NCI-H1694 treated with DMSO at 0.1 percent for 48 hours (cell line): ENCODE results near the gene C16orf54.
"Not testable (repeated sequence)": the region's sequence is repeated elsewhere in the genome, so short reads cannot be mapped to it uniquely, and the experiment has no call there.

Experiments used
- DNase-seq: peaks from one replicate; lab custom pipeline; 2025; lab: John Stamatoyannopoulos, UW

Gene C16orf54

GRCh38 chr16:29745853-29746345 is at the start of gene C16orf54:
C16orf54 (minus strand) TSS chr16:29745990; CDS start chr16:29744951, 1,039 bp downstream.
- DNase-seq: no peak

DNA sequence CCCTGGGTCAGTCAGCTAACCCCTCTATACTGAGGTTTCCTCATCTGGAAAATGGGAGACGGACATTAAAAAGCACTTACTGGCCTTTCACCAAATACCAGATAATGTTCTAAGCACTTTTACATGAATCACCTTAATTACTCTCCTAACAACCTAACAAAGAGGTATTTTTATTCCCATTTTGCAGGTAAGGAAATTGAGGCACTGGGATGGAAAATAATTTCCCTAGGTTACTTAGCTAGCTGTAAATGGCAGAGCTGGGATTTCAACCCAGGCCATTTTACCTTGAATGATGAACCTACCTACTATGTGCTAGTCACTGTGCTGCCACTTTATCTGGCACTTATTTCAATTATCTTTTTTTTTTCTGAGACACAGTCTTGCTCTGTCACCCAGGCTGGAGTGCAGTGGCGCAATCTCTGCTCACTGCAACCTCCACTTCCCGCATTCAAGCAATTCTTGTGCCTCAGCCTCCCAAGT is 48.5 kb upstream of the C16orf54 start:
- no peak for DNase-seq

DNA sequence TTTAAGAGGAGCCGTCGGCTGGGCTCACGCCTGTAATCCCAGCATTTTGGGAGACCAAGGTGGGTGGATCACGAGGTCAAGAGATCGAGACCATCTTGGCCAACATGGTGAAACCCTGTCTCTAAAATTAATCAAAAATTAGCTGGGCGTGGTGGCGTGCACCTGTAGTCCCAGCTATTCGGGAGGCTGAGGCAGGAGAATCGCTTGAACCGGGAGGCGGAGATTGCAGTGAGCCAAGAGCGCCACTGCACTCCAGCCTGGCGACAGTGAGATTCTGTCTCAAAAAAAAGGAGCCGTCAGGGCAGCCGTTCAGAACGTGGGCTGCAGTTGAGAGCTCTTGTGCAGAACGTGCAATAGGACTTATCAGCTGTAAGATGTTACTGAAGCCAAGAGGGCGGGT is 47.4 kb upstream of the C16orf54 start:
- not testable (repeated sequence) for DNase-seq

- DNase-seq: no peak
Observed at GRCh38 chr16:29791845-29792807, 46.3 kb upstream of the C16orf54 start.

- no peak for DNase-seq
Observed at GRCh38 chr16:29790949-29791844, 45.4 kb upstream of the C16orf54 start.

DNA sequence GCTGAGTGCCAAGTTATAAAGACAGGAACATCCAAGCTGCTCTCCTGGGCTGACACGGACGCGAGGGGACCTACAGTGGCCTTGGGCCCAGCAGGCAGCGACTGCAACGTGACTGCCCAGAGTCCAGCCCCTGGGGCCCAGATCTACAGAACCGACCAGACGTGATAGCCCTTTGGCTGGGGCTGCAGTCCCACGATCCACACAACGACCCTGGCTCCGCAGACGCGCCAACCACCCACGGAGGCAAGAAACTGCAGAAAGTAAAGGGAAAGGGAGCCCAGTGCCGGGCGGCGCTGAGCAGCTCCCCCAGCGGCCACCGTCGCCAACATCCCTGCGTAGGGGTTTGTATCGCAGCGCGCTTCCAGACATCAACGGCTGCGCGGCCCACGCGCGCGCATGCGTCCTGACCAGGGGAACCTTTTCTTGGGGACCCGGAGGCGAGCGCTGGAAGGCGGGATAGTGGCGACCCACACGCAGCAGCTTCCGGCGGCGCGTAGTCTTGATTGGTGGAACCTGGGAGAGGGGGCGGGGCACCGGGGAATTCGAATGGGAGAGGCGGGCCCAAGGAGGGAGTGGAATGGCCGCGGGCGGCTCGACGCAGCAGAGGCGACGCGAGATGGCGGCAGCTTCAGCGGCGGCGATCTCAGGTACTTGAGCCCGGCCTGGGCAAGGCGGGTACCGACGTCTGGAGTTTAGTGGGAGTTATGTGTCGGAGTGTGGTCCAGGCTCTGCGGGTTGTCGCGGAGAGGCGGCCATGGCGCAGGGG is 44.6 kb upstream of the C16orf54 start, which contains the start of gene KIF22:
Gene KIF22 (plus strand): TSS at position 569 of the 766 bp plus-strand sequence. CDS start 9 bp downstream, at position 578.
- peak; percentile 93 for DNase-seq

GRCh38 chr16:29789775-29790182 is 44.0 kb upstream of the C16orf54 start:
- no peak for DNase-seq

- not testable (repeated sequence) for DNase-seq
Observed at GRCh38 chr16:29787155-29787554, 41.4 kb upstream of the C16orf54 start.

GRCh38 chr16:29784901-29785500 is 39.2 kb upstream of the C16orf54 start:
- no peak for DNase-seq

DNA sequence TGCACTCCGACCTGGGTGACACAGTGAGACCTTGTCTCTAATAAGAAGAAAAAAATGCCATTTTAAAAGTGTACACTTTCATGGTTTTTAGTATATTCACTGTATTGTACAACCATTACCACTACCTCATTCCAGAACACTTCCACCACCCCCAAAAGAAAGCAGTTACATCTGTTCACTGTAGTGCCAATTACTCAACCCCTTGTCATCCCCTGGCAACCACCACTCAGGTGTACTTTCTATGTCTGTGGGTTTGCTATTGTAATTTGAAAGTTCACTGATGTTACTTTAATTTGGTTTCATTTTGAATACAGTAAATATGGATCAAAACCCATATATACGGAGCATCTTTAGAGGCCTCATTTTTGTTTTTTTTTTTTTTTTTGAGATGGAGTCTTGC is 38.4 kb upstream of the C16orf54 start:
- no peak for DNase-seq

DNA sequence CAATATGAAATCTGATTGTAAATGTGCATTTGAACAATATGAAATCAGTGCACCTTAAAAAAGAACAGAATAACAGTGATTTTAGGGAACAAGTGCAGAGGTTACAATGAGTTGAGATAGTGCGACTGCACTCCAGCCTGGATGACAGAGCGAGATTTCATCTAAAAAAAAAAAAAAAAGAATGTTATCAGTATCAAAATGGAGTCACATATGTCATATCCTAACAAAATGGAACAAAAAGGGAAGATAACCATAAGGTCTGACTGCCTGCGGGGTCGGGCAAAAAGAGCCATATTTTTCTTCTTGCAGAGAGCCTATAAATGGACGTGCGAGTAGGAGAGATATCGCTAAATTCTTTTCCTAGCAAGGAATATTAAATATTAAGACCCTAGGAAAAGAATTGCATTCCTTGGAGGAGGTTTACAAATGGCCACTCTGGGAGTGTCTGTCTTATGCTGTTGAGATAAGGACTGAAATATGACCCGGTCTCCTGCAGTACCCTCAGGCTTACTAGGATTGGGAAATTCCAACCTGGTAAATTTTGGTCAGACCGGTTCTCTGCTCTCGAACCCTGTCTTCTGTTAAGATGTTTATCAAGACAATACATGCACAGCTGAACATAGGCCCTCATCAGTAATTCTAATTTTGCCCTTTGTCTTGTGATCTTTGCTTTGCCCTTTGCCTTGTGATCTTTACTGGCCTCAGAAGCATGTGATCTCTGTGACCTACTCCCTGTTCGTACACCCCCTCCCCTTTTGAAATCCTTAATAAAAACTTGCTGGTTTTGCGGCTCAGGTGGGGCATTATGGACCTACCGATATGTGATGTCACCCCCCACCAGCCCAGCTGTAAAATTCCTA is 37.5 kb upstream of the C16orf54 start:
- DNase-seq: not testable (repeated sequence)

DNA sequence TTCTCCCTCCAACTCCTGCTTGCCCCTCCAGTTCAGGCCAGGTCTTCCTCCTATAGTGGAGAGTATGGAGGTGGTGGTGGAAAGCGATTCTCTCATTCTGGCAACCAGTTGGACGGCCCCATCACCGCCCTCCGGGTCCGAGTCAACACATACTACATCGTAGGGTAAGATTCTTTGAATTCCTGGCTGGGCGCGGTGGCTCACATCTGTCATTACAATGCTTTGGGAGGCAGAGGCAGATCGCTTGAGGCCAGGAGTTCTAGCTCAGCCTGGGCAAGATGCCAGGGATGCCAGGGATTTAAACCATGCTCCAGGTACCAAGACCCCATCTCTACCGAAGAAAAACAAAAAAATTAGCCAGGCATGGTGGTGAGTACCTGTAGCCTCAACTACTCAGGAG is 33.7 kb upstream of the C16orf54 start:
- no peak for DNase-seq

DNA sequence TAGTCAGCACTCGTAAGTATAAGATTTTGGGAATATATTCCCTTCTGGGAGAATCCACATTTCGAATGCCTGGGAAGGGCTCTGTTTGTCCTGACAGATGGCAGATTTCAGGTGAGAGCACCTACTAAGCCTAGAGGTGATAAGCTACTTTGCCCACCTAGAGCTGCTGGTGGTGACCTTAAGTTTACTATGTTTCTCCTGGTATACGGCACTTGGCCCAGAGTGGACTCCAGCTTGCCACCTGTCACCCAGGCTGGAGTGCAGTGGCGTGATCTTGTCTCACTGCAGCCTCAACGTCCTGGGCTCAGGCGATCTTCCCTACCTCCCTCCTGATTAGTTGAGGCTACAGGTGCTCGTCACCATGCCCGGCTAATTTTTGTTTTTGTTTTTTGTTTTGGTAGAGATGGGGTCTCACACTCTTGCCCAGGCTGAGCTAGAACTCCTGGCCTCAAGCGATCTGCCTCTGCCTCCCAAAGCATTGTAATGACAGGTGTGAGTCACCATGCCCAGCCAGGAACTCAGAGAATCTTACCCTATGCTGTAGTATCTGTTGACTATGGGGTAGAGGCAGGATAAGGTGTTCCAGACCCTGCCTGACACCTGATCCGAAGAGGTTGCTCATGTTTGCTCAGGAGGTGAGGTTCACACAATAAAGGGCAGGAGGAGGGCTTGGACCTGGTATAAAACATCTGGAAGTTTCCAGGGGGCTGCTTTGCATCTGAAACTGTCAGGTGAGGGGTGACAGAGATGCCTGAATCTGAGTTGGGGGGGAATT is 32.0 kb upstream of the C16orf54 start, which contains the start of gene ZG16:
Gene ZG16 (plus strand): TSS at position 681 of the 775 bp plus-strand sequence. CDS start 1,011 bp downstream, outside the sequence.
- DNase-seq: no peak

DNA sequence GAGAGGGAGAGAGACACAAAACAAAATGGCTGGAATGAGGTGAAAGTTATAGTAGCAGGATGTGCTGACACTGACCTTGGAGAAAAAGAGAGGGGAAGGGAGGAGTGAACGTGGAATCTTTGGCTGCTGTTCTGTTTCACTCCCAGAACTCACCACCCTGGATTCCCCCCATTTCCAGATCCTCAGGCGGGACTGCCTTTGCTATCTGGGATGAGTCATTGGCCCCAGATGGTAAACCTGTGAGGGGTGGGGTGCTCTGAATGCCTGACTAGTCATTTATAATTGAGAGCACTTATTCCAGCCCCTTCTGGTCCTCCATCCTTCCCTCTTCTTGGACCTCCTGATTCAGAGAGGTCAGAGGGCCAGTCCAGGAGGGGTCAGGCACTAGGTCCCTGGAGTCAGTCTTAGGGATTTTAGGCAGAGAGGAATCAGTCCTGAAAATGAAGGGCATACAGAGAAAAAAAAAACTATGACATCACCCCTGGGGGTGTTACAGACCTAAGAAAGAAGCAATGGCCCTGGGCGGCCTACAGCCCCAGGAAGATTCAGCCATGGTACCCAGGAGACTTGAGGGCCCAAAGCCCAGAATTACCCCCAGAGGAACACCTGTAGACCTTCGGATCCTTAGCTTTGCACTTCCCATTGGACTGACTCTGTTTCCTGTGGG is 30.1 kb upstream of the C16orf54 start:
- peak; percentile 10 for DNase-seq

DNA sequence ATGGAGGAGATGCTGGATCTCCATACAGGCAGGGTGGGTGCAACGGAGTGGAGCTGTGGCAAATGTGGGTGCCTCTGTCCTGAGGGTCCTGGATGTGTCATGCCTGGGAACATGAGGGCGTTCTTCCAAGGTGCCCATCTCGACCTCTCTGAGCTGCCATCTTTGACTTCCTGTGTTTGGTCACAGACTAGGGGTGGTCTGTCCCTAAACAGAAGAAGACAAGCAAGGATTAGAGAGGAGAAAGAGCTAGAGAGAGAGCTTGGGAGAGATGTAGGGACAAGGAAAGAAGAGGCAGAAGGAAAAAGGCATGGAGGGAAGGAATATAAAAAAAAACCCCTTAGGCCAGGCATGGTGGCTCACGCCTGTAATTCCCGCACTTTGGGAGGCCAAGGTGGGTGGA is 28.9 kb upstream of the C16orf54 start:
- no peak for DNase-seq

DNA sequence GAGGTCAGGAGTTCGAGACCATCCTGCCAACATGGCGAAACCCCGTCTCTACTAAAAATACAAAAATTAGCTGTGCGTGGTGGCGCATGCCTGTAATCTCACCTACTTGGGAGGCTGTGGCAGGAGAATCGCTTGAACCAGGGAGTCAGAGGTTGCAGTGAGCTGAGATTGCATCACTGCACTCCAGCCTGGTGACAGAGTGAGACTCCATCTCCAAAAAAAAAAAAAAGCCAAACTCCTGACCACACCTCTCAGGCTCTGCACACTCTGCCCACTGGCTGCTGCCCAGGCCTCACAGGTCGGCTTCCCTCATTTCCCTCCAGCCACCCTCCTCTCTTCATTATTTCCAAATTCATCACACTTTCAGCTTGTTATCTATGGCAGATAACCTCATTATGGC is 26.5 kb upstream of the C16orf54 start:
- DNase-seq: not testable (repeated sequence)

DNA sequence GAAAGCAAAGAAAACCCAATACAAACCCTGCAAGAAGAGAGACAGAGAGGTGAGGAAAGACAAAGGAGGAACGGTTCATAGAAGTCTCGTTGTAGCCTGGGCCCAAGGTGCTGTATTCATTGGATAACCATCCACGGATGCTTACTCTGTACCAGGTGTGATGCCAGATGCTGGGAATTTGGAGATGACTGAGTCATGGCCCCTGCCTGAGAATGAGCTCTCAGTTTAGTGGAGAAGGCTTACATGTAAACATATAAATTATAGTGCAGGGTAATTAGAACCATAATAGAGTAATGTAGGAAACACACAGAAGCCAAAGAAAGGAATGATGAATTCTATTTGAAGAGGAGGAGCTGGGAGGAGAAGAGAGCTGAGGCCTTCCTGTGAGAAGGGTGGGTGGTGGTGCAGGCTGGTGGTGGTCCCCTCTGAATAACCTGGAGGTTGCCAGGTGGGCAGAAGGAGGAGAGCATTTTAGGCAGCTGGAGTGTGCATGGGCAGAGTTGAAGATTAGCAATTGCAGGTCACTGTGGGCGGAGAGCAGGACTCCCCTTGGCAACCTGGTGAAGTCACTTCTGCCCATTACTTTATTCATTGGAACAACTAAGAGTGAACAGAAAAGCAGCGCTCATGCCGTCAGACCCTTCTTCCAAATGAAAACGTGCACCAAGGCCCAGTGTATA is 24.6 kb upstream of the C16orf54 start:
- DNase-seq: no peak

DNA sequence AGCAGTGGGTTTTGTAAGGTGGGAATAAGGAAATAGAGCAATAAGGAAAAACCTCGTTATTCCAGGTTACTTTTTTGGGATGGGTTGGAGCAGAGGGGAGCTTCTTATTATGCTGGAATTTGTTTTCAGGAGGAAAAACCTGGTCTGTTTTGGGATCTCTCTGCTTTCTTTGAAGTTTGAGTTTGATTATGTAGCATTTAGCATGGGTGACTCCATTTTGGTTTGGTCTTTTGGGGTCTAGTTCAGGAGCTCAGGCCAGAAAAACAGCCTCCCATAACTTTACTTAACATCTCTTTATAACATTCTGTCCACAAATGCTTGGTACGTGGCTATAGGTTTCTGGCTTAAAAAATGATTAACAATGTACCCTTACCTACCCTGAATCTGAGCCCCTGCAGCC is 23.7 kb upstream of the C16orf54 start:
- no peak for DNase-seq
